Coronary artery (tissue), 2 donors: Measurements from ENCODE around the gene NRG2.

Experiments
- DNase-seq: peaks from one replicate; pipeline ENCODE4 v3.0.0-alpha.2; 2017; ENCODE audit warnings: low spot score
- H3K27ac ChIP-seq, 2 donors: fragments of 200-600 bp; sonication (generic); one replicate each; pipeline ENCODE4 v1.5.1; 2016 to 2019
- H3K4me3 ChIP-seq: fragments of 200-600 bp; sonication (generic); 2 replicates; pipeline ENCODE4 v1.5.1; 2016; ENCODE audit warnings: mild to moderate bottlenecking, moderate library complexity
- TF ChIP-seq, protein P1 (sequence below): fragments of 200-600 bp; sonication (generic); IDR thresholded peaks from one replicate; pipeline ENCODE4 v1.5.1; 2019; ENCODE audit warnings: antibody characterized with exemption

The NRG2 gene

DNA sequence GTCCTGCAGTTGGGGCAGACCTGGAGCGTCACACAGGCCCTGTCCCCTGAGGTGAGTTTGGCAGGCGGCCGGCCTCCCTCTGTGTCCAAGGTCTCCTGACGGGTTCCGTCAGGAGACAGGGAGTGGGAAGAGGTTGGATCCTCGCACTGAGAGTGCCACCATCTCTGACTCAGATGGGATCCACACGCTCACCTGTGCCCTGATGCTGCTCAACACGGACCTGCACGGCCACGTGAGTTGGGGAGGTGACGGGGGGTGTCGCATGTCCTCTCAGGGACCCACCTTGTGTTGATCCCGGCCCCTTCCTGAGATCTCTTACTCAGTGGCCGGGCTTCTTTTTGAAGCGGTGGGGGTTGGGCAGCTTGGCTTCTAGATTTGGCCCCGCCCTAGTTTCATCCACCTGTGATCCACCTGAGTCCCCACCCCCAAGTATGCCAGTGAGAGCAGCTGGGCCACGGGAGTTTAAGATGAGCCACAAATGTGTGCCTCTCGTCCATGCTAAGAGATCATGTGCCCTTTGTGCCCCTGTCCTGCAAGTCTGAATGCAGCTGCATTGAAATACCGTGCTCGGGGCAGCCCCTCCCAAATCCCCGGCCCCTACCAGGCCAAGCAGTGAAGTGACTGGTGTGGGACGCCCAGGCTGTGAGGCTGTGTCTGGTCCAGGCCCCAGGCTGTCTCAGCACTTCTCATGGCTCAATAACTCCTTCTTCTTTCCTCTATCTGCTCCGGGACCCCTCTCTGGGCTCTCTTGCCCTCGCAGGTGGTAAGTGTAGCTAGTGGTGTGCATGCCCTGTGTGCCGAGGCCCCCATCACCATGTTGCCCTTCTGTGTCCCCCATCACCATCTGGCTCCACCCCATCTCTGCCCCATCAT is 220.3 kb downstream of the NRG2 start:
- Histone ChIP-seq H3K27ac (no peak overlapping the region), H3K4me3 (no peak overlapping the region)
- TF ChIP-seq, protein P1, sequence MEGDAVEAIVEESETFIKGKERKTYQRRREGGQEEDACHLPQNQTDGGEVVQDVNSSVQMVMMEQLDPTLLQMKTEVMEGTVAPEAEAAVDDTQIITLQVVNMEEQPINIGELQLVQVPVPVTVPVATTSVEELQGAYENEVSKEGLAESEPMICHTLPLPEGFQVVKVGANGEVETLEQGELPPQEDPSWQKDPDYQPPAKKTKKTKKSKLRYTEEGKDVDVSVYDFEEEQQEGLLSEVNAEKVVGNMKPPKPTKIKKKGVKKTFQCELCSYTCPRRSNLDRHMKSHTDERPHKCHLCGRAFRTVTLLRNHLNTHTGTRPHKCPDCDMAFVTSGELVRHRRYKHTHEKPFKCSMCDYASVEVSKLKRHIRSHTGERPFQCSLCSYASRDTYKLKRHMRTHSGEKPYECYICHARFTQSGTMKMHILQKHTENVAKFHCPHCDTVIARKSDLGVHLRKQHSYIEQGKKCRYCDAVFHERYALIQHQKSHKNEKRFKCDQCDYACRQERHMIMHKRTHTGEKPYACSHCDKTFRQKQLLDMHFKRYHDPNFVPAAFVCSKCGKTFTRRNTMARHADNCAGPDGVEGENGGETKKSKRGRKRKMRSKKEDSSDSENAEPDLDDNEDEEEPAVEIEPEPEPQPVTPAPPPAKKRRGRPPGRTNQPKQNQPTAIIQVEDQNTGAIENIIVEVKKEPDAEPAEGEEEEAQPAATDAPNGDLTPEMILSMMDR = no peak
- DNase-seq = no peak

DNA sequence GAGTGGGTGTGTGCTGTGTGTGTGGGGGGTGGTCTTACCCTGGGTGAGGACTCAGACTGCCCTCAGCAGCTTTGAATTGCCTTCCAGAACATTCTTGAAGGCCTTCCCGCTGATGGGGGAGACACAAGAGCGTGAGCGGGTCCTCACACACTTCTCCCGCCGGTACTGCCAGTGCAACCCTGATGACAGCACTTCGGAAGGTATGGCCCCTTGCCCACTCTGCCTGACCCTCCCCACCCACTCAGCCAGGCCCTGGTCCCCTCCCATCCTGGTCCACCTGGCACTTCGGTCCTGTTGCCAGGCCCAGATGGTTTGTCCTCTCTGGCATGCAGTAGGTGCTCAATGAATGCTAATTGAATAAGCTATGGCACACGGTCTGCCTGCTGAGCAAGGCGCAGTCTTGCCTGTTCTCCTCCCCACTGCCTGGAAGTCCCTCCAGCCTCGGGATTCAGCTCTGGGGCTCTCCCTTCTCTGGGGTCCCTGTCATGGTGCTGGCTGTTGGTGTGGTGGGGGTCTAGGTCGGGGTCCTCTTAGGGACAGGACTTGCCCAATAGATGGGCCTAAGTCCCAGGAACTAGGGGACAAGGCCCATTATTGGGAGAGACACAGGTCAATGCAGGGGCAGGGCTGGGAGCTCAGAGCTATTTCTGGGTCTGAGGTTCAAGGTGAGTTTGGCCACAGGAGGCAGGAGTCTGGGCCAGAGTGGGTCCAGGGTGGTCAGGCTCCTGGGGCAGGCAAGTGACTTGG is 221.1 kb downstream of the NRG2 start:
- DNase-seq = no peak
- TF ChIP-seq, protein P1 = no peak

DNA sequence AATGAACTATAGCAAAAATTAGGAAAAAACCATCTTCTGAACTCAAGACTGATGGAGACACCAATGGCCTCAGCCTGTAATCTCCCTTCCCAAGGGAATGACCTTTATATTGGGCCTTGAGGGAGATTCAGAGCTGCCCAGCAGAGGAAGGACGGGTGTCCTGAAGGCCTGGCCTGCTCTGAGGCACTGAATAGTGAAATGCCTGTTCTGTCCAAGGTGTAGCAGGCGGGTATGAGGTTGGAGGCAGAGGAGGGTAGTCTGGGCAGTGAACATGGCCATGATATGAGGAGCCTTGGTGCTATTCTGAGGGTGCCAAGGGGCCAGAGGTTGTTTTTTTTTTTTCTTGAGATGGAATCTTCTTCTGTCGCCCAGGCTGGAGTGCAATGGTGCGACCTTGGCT is 222.5 kb downstream of the NRG2 start:
- no peak overlapping the region for H3K27ac ChIP-seq
- TF ChIP-seq, protein P1 = no peak
- no peak overlapping the region for H3K4me3 ChIP-seq
- DNase-seq = no peak

More for the DNA sequence above, 221.1 kb downstream of the NRG2 start:
- Histone ChIP-seq H3K4me3 (no peak overlapping the region), H3K27ac (no peak overlapping the region)

DNA sequence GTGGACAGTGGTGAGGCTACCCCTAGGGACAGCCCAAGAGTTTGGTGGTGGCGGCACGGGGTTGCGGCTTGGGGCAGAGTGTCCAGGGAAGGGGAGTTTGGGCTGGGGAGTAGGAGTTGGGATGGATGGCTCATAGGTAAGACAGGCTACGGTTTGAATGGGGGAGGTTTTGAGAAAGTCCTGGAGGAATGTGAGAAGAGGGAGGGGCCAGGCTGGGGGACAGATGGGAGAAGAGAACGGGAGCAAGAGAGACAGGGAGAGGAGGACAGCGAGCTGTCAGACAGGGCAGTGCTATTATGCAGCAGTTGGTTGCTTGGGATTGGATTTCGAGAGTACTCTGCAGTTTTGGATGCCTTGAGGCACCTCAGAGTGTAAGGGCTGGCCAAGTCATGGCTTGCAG is 223.0 kb downstream of the NRG2 start:
- no peak overlapping the region for H3K27ac ChIP-seq
- TF ChIP-seq, protein P1 = no peak
- no peak for DNase-seq
- H3K4me3 ChIP-seq = no peak overlapping the region

DNA sequence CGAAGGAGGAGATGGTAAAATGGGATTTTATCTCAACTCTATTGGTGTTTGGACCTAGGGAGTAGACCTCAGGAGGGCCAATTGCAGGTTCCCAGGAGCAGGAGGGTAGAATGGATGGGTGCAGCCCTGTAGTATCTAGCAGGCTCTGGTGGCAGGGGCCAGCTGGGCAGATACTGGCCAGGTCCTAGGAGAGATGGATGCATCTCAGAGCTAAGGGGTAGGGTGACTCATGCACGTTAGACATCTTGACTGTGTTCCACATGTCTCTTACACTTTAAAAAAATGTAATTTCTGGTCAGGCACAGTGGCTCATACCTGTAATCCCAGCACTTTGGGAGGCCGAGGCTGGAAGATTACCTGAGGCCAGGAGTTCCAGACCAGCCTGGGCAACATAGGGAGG is 225.1 kb downstream of the NRG2 start:
- H3K4me3 ChIP-seq = no peak overlapping the region
- DNase-seq = no peak
- H3K27ac ChIP-seq = no peak overlapping the region
- TF ChIP-seq, protein P1 = no peak

DNA sequence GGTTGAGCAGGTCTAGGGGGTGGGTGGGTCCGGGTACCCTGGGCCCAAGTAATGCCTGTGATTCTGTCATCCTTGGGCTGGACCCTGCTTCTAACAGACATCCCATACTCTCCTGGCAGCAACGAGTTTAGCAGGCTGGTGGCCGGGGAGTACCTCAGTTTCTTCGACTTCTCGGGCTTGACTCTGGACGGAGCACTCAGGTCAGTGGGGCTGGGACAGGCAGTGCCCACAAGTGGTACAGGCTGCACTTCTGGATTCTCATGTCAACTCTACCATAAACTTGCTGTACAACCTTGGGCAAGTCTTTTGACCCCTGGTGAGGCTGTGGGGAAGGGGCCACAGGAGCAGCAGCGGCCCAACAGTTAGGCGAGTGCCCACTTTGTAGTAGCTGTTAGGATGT is 225.7 kb downstream of the NRG2 start:
- DNase-seq = no peak
- TF ChIP-seq, protein P1 = no peak
- Histone ChIP-seq H3K27ac (no peak overlapping the region), H3K4me3 (no peak overlapping the region)
